NCI-H1694 (cell line): ENCODE measurements around the gene SINHCAF.
"Not testable (repeated sequence)": the region's sequence is repeated elsewhere in the genome, so short reads cannot be mapped to it uniquely, and the experiment has no call there.

ENCODE experiments used
- DNase-seq: peaks from one replicate; lab custom pipeline; 2025; lab: John Stamatoyannopoulos, UW

The SINHCAF gene

DNA sequence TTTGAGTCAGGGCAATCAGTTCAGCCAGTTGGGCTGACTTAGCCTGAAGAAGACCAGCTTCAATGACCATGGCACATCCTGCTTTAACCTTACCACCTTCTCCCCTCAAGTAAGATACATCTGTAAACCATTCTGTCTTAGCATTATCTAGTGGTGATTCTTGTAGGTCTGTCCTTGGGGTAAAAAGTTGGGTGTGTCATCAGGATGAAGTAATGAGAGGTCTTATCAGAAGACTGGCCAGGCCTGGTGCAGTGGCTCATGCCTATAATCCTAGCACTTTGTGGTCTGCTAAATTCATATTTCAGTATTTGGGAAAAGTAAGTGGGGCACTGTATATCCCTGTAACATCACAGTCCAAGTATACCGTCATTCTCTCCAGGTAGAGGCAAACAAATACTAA is 19.1 kb downstream of the SINHCAF start:
- no peak for DNase-seq

DNA sequence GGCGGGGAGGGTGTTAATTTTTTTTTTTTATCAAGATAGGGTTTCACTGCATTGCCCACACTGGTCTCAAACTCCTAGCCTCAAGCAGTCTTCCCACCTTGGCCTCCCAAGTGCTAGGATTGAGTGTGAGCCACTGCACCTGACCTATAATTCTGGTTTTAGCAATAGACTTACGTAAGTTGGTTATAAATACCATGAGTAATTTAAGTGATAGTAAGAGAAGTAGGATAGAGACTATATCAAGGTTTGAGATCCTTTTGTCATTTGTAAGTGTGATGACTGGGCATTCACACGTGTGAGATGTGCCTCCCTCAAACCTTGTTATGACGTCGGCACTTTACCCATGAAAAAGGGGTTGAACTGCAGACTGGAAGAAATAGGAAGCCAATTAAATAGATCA is 22.5 kb downstream of the SINHCAF start:
- DNase-seq: no peak

DNA sequence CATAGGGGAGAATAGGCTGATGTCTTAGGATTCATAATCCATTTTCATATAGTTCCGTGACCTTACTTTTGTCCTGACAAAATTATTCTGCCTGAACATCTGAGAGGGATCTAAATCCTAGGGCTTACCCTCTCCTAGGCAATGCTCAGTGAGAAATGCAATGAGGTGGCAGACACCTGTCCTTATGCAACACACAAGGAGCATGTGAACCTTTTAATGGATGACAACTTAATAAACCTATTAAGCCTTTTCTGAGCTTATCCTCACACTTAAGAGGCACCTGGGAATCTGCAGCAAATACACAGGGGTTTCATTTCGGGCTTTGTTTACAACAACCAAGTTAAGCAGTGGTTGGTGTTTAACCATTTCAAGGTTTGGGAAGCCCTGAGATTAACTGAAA is 24.6 kb downstream of the SINHCAF start:
- no peak for DNase-seq

DNA sequence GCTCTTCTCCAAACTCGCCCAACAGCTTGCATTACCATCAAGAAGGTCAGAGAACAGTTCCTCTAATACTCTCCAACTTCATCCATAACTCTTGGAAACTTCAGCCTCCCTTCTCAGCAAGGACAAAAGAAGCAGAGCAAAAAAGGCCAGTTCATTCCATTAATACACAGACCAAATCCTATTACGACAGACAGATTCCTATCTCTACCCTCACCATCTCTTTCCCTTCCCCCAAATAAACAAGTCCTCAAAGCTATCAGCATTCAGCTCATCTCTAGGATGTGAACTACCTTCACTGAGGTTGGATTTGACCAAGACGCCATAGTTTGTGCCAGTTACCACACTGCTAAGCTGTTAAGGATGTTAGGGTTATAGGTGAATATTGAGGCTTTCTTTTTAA is 25.2 kb downstream of the SINHCAF start:
- DNase-seq: no peak

DNA sequence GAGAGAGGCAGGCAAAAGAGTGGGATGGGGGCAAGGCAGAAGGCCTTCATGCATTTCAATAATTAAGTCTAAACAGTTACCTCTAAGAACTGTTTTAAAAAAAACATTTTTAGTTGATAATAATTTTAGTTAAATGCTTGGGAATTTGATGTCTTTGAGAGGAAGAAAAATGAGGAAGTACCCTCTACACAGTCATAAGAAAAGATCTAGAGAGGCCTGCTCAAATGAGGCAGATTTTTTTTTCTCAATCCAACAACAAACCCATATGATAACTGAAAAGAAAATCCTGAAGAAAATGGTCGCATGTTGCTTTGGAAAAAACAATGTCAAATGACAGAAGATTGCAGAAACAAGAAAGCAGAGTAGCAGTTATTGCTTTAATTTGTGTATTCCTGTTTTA is 25.6 kb downstream of the SINHCAF start:
- no peak for DNase-seq

DNA sequence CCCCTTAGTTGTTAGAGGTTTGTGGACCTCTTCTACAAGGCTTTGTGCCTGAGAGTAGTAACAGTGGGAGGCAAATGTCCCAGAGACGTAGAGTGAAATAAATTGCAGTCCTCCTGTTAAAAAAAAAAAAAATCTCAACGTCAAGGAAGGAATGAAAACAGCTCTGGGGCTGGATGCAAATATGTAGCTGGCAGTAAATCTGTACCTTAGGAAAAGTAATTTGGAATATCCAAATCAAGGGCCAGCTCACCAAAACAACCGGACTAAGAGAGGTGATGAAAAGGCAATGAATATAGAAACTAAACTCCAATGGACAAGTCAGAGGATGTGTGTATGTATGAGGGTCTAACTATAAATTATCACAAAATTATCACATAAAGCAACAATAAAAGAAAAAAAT is 27.0 kb downstream of the SINHCAF start:
- DNase-seq: no peak

DNA sequence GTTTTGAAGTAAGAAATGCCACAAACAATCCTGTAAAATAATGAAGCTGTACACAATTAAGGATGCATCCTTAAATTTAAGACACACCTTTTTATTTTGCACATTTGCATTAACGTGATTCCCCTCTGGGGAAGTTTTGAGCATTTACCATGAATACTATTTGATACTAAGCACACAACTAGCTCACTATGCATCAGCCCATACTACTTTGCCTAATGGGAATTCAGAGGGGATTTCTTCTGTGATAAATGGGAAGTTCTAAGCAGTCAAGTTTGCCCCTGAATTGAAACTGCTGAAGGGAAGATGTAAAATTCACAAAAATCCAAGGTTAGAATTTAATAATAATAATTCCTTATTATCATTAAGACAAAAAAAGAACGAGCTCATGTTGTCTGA is 27.4 kb downstream of the SINHCAF start:
- DNase-seq: no peak

DNA sequence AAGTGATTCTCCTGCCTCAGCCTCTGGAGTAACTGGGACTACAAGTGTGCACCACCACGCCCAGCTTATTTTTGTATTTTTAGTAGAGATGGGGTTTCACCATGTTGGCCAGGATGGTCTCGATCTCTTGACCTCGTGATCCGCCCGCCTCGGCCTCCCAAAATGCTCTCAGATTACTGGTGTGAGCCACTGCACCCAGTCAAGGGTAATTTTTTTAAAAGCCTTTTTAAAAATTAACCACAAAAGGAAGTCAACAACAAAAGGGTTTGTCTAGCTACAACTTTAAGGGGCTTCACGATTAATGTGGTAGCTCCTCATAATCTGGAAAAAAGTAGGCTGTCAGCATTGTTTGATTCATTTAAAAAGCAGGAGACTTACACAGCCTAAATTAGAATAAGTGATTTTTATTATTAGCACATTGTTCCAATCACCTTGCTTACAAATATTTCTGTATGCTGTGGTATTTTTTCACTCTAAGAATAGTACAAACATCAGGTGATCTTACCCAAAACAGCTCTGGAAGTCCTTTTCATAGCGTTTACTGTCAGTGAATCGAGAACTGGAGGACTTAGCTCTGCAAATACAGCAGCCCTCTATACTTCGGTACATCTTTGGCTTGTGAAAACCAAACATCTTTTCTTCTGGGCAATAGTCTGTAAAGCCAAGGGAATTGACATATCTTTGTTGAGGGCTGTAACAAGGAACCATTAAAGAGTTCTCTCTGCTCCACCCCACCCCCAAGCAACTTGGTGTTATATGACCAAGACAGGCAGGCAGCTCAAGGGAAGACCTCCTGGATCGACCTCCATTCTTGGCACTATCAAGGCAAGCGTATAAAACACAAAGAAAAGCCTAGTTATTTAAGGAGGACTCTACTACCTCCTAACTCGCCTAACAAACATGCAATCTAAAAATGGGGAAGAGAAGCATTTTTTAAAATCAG is 28.1 kb downstream of the SINHCAF start:
- no peak for DNase-seq

DNA sequence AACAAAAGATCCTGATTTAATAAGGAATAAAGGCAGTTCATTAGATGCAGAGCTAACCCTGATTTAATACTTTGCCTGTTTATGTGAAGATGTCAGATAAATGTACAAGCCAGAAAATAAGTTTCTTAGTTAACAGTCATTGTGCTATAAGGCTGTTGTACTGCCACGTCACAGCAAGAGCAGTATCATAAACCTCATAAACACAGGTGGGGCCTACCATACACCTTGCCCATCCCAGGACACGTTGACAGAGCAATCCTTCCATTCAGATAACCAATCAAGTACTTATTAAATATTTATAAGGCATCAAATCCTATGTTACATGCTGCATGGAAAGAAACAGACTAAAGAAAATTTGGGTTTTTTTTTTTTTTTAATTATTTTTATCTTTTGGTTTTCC is 36.5 kb downstream of the SINHCAF start:
- no peak for DNase-seq

DNA sequence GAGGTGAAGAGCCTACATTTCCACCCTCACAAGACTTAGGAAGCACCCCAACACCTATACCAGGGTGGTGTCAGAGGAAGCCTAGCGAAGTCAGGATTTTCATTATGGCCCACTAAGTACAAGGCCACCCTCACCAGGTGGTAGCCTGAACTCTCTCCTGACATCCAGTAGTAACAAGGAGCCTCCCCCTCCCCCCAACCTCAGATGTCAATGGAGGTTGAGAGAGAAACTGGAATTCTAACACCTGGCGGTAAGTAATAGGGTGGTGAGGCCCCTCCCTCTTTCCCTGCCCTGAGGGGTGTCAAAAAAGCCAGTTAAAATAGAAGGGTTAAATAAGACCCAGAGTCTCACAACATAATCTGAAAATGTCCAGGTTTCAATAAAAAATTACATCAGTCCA is 37.6 kb downstream of the SINHCAF start:
- DNase-seq: no peak

DNA sequence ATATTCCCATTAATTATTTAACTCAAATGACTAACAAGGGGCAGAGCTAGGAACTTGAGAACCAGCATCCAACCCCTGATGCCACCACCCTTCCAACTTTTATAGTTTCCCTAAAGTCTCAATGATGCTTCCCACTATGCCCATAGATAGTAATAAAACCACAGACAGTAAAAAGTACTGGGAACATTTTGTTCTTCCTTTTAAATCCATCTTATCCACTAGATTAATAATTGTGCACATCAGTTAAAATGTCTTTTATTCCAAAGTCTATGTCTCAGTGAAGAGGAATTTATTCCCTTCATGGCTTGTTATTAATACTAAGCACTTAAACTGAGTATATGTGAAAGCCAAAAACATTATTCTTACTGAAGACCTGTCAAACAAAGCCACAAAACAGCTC is 45.8 kb downstream of the SINHCAF start:
- DNase-seq: no peak

DNA sequence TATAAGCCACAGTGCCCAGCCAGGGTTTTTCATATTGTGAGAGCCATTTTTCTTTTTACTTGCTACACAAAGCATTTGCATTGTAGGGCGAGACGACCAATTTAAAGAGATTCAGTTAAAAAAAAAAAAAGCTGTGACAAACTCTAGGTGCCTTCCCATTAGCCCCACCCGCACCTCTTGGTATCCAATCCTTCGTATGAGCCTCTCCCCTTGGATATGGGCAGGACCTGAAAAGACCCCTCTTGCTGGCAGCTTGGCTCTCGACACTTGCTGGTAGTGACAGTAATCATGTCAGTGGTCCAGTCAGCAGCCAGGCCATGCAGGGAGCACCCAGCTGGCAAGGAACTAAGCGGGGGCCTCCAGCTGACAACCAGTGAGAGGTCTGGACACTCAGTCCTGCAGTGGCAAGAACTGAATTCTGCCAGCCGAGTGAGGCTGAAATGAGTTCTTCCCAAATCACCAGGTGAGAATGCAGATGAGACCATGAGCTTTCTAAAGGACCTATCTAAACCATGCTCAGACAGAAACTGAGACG is 46.5 kb downstream of the SINHCAF start:
- DNase-seq: no peak

DNA sequence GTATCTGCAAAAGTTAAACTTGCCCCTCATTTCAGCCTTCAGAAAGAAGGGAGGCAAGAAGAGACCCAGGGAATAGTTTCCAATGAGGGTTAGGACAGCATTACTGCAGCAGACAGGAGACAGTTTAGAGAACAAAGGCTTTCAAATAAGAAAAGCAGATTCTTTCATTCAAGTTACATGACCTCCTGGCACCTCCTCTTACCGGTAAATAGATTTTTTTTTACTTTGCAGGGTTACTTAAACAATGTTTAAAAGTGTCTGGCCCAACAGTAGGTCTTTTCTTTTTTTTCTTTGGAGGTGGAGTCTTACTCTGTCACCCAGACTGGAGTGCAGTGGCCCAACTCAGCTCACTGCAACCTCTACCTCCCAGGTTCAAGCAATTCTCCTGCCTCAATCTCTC is 47.1 kb downstream of the SINHCAF start:
- DNase-seq: no peak

DNA sequence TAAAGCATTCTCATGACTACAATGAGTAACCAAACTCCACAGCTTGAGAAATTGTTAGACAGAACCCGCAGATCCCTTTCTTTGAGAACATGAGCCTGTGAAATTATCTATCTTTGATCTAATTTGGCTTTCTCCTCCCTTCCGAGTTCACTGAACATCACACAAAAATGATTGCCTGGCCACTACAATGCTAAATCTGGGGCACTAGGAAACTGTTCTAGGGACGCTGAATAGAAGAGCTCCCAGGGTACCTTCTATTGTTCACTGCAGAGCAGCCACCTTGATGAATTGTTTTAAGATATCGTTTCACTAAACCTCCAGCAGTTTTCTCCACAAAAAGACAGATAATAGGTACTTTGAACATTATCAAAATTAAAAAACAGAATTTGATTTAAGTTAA is 47.5 kb downstream of the SINHCAF start:
- DNase-seq: no peak

DNA sequence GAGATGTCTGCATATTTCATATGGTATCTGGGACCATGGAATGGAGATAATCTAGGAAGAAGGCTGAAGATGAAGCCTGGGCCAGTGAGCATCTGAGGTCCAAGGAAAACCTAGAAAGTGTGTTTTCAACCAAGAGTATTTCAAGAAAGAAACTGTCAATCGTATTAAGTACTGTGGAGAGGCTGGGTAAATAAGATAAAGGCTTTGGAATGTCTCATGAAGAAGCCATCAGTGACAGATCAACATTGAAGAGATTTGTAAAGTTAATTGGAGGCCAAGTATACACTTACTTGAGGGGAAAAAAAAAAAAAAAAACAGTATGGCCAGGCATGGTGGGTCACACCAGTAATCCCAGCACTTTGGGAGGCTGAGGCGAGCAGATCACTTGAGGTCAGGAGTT is 48.9 kb downstream of the SINHCAF start:
- no peak for DNase-seq

DNA sequence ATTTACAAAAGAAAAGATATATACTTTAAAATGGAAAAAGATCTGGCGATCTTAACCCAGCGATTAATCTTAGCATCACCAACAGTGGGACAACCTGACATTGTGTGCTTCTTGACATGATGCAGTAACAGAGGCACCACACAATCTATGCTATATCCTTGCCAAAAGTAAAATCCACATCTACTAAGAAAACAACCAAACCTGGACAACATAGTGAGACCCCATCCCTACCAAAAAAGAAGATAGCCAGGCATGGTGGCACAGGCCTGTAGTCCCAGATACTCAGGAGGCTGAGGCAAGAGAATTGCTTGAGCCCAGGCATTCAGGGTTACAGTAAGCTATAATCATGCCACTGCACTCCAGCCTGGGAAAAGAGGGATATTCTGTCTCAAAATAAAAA is 50.5 kb downstream of the SINHCAF start:
- no peak for DNase-seq

DNA sequence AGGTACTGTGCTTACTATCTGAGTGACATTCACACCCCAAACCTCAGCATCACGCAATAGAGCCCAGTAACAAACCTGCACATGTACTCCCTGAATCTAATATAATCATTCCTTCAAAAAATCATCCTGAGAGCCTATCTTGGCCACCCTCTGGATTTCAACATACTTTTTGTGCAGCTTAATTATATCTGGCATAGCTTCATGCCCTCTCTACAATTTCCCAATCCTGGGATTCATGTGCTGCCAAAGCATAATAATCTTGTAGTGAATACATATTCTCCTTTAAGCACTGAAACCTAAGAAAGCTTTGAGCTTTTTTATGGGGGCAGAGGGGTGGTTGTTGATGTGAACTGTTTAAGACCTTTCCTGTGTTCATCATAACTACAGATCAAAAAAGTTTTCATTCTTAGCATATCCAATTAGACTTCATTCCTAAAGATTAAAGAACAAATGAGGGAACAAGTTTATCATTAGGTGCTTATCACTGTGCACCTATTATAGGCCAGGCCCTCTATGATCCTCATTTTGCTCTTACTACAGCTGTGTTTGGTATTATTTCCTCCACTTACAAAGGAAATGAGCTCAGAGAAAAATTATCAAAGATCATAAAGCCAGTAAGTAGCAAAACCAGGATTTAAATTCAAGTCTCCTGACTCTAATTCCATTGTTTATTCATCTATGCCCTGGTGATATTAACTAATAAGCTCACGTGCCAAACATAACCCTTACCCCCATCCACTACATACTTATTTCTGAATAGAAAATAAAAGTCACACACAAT is 51.2 kb downstream of the SINHCAF start:
- DNase-seq: no peak

DNA sequence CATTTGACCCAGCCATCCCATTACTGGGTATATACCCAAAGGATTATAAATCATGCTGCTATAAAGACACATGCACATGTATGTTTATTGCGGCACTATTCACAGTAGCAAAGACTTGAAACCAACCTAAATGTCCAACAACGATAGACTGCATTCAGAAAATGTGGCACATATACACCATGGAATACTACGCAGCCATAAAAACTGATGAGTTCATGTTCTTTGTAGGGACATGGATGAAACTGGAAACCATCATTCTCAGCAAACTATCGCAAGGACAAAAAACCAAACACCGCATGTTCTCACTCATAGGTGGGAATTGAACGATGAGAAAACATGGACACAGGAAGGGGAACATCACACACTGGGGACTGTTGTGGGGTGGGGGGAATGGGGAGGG is 52.2 kb downstream of the SINHCAF start:
- not testable (repeated sequence) for DNase-seq

DNA sequence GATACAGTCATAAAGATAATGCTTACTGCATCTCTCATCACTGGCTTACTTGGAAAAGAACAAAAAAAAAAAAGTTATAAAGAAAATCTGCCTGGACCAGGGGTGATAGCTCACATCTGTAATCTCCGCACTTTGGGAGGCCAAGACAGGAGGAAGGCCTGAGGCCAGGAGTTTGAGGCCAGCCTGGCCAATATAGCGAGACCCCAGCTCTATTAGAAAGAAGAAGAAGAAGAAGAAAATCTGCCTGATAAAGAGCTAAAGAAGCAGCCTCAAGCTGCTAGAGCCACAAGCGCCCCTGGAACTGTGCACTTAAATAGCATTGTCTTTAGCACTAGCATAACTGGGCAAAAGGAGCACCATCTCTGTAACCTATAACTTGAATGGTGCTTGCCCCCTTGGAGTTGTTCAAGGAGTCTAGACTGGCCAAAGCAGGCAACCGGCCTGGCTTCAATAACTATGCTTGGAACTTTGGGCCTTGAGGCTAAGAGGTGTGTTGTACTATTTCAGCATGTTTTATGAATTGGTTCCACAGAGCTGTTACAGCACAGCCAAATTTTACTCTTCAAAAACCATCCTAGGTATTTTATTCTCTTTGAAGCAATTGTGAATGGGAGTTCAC is 53.2 kb downstream of the SINHCAF start:
- DNase-seq: no peak

DNA sequence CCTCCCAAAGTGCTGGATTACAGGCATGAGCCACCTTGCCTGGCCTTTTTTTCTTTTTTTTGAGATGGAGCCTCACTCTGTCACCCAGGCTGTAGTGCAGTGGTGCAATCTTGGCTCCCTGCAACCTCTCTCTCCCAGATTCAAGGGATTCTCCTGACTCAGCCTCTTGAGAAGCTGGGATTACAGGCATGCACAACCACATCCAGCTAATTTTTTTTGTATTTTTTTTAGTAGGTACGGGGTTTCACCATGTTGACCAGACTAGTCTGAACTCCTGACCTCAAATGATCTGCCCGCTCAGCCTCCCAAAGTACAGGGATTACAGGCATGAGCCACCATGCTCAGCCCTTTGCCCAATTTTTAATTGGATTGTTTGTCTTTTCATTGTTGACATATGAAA is 58.0 kb downstream of the SINHCAF start:
- DNase-seq: no peak

DNA sequence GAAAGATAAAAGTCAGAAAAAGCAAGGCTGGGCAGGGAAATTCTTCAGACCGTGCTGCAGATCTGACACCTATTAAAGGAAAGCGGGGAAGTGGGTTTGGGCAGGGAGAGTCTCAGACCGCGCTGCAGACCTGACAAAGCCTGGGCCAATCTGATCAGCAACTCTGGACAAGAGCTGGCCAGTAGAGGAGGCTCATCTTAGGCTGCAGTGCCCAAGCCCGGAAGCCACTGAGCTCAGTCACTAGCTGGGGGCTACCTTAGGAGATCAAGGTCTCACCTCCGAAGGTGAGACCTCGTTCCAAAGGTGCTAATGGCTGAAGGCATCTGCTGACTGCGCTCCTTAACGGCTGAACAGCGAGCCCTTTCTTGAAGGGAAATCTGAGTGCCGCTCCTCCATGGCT is 60.2 kb downstream of the SINHCAF start:
- DNase-seq: no peak

DNA sequence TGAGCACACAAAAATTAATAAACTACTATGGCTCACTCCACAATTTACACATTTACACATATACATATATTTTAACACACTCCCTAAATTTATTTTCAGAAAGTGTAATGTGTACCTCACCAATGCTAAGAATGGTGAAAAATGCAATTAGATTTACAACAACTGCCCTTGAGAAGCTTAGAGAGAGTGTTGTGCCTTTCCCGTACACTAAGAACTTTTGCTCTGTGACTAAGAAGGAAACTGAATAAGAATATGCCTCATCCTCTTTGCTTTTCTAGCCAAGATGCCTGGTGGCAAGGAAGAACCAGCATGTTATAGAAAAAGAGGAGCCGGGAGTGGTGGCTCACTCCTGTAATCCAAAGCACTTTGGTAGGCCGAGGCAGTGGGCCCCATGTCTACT is 62.3 kb downstream of the SINHCAF start:
- DNase-seq: no peak

DNA sequence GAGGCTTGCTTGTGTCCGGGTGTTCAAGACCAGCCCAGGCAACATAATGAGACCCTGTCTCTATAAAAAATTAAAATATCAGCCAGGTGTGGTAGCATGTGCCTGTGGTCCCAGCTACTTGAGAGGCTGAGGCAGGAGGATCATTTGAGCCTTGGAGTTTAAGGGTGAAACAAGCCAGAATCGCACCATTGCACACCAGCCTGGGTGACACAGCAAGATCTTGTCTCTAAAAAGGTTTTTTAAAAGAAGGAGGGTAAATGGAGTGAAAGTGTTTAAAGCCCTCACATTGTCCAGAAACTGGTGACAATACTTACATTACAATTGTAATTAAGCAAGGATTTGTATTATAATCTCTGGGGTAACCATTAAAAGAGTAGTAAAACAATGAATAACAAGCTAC is 64.2 kb downstream of the SINHCAF start:
- no peak for DNase-seq
